ENCODE measurements around the gene MYOZ3.

DNA sequence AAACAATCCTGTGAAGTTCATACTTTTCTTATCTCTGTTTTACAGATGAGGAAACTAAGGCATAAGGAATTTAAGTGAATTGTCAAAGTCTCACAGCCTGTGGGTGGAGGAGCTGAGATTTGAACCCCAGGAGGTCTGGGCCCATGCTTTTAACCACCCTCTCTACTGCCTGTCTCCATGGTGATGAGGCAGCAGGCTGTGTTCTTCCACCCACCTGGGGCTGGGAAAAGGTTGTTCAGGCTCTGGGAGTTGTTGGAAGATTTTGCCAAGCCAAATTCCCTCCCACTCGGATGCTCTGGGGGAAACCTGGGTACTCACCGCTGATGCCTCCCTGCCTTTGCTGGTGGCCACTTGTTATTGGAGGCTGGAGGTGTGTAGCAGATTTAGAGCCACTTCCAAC, 38.9 kb upstream of the MYOZ3 start:
- TF ChIP-seq, protein P1, sequence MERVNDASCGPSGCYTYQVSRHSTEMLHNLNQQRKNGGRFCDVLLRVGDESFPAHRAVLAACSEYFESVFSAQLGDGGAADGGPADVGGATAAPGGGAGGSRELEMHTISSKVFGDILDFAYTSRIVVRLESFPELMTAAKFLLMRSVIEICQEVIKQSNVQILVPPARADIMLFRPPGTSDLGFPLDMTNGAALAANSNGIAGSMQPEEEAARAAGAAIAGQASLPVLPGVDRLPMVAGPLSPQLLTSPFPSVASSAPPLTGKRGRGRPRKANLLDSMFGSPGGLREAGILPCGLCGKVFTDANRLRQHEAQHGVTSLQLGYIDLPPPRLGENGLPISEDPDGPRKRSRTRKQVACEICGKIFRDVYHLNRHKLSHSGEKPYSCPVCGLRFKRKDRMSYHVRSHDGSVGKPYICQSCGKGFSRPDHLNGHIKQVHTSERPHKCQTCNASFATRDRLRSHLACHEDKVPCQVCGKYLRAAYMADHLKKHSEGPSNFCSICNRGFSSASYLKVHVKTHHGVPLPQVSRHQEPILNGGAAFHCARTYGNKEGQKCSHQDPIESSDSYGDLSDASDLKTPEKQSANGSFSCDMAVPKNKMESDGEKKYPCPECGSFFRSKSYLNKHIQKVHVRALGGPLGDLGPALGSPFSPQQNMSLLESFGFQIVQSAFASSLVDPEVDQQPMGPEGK (CRISPR knock-in tag; IDR thresholded peaks at IDR 0.05; ENCODE audit: borderline replicate concordance): no peak
- TF ChIP-seq BACH2 (CRISPR knock-in tag; IDR thresholded peaks at IDR 0.05; ENCODE audit: borderline replicate concordance) (no peak), OSR1 (CRISPR knock-in tag; IDR thresholded peaks at IDR 0.05) (no peak), ZNF70 (CRISPR knock-in tag; IDR thresholded peaks at IDR 0.05) (no peak), ZFP30 (CRISPR knock-in tag; IDR thresholded peaks at IDR 0.05) (no peak), PPARA (CRISPR knock-in tag; IDR thresholded peaks at IDR 0.05; ENCODE audit: borderline replicate concordance) (no peak), ZNF565 (CRISPR knock-in tag; conservative IDR thresholded peaks at IDR 0.05; ENCODE audit: low read depth) (no peak), ISL1 (CRISPR knock-in tag; IDR thresholded peaks at IDR 0.05) (no peak), ZC3H10 (CRISPR knock-in tag; IDR thresholded peaks at IDR 0.05) (no peak), TOX (CRISPR knock-in tag; IDR thresholded peaks at IDR 0.05; ENCODE audit: borderline replicate concordance) (no peak), CREB5 (CRISPR knock-in tag; IDR thresholded peaks at IDR 0.05; ENCODE audit: low read depth) (no peak), ARNTL (CRISPR knock-in tag; IDR thresholded peaks at IDR 0.05; ENCODE audit: borderline replicate concordance, low read depth) (no peak), CSDC2 (CRISPR knock-in tag; IDR thresholded peaks at IDR 0.05) (no peak)

Data from SK-N-SH treated with all-trans-retinoic acid at 6 μM for 48 hours (cell line).